Progenitor cell of endocrine pancreas (in vitro differentiated cells): ENCODE measurements around the gene RFC5. TPM values are rescaled to one million over a fixed set of nuclear protein-coding genes. Genes with fewer than 3 reads are reported as not detected.

ENCODE experiments used
- DNase-seq: peaks from one replicate; pipeline ENCODE4 v3.0.0; 2021; ENCODE audit warnings: low spot score; ENCODE audit not compliant: unreplicated experiment
- H3K27ac Mint-ChIP-seq: 2 replicates; pipeline ENCODE4 v1.8.0; 2021; ENCODE audit warnings: mild to moderate bottlenecking, moderate library complexity, mixed read lengths
- H3K27me3 Mint-ChIP-seq: 2 replicates; pipeline ENCODE4 v1.8.0; 2021; ENCODE audit warnings: mixed read lengths
- H3K36me3 Mint-ChIP-seq: 2 replicates; pipeline ENCODE4 v1.8.0; 2022; ENCODE audit warnings: mixed read lengths; ENCODE audit not compliant: insufficient read depth
- H3K4me1 Mint-ChIP-seq: 2 replicates; pipeline ENCODE4 v1.8.0; 2021; ENCODE audit warnings: low read depth, mixed read lengths
- H3K4me3 Mint-ChIP-seq: 2 replicates; pipeline ENCODE4 v1.8.0; 2021; ENCODE audit warnings: low read depth, mild to moderate bottlenecking, moderate library complexity, mixed read lengths
- H3K9me3 Mint-ChIP-seq: 2 replicates; pipeline ENCODE4 v1.8.0; 2021; ENCODE audit warnings: low read depth, mixed read lengths
- total RNA-seq: library from RNA; stranded (reverse); gene quantifications from 2 replicates; pipeline ENCODE4 v1.2.1, GENCODE V29; 2021
- TF ChIP-seq, protein P1 (sequence below): fragments of 200-600 bp; sonication (generic); IDR thresholded peaks from one replicate; pipeline ENCODE4 v1.5.0; 2021; ENCODE audit warnings: antibody characterized with exemption, mild to moderate bottlenecking; ENCODE audit not compliant: unreplicated experiment

Gene RFC5
- total RNA-seq, 1 donor from 2014 or later = 37.4 TPM

DNA sequence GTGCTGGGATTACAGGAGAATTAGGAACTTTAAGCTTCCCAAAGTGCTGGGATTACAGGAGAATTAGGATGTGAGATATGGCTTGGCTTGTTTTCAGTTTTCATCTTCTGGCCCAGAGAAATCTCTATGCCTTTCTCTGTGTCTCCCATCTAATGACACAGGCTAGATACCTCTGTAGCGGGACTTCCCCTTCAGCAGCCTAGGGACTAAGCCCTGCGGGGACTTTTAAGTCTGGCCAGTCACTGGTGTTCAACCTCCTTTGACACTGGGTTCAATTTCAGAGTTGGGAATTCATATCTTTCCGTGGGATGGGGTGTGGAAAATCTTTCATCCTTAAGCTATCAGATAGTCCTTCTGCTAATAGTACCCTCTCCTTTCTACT lies 6.2 kb downstream of the RFC5 start:
- peaks cover 4% of the 10 kb centered on the region for H3K4me1 Mint-ChIP-seq
- H3K27ac Mint-ChIP-seq = no peak overlapping the region
- no peak for DNase-seq
- H3K27me3 Mint-ChIP-seq = no peaks in the 10 kb centered on the region
- no peak overlapping the region for H3K4me3 Mint-ChIP-seq
- H3K36me3 Mint-ChIP-seq = peaks cover 18% of the 10 kb centered on the region
- TF ChIP-seq, protein P1, sequence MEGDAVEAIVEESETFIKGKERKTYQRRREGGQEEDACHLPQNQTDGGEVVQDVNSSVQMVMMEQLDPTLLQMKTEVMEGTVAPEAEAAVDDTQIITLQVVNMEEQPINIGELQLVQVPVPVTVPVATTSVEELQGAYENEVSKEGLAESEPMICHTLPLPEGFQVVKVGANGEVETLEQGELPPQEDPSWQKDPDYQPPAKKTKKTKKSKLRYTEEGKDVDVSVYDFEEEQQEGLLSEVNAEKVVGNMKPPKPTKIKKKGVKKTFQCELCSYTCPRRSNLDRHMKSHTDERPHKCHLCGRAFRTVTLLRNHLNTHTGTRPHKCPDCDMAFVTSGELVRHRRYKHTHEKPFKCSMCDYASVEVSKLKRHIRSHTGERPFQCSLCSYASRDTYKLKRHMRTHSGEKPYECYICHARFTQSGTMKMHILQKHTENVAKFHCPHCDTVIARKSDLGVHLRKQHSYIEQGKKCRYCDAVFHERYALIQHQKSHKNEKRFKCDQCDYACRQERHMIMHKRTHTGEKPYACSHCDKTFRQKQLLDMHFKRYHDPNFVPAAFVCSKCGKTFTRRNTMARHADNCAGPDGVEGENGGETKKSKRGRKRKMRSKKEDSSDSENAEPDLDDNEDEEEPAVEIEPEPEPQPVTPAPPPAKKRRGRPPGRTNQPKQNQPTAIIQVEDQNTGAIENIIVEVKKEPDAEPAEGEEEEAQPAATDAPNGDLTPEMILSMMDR = no peak
- no peaks in the 10 kb centered on the region for H3K9me3 Mint-ChIP-seq

GRCh38 chr12:118023301-118023860 lies 6.9 kb downstream of the RFC5 start:
- Mint-ChIP-seq H3K36me3 (peaks cover 17% of the 10 kb centered on the region), H3K4me1 (no peaks in the 10 kb centered on the region), H3K4me3 (no peak overlapping the region), H3K27ac (no peak overlapping the region), H3K27me3 (no peaks in the 10 kb centered on the region), H3K9me3 (no peaks in the 10 kb centered on the region)
- TF ChIP-seq, protein P1 = no peak
- DNase-seq = no peak

- H3K36me3 Mint-ChIP-seq = peaks cover 22% of the 10 kb centered on the region
- H3K4me3 Mint-ChIP-seq = no peak overlapping the region
- no peak for DNase-seq
Observed at GRCh38 chr12:118025168-118025567, 8.7 kb downstream of the RFC5 start.

GRCh38 chr12:118029166-118029565 lies 12.7 kb downstream of the RFC5 start:
- Mint-ChIP-seq H3K36me3 (peaks cover 23% of the 10 kb centered on the region), H3K27ac (no peak overlapping the region)

More at GRCh38 chr12:118025168-118025567, 8.7 kb downstream of the RFC5 start:
- Mint-ChIP-seq H3K27ac (no peak overlapping the region), H3K27me3 (no peaks in the 10 kb centered on the region), H3K4me1 (no peaks in the 10 kb centered on the region), H3K9me3 (no peaks in the 10 kb centered on the region)
- TF ChIP-seq, protein P1 = no peak

DNA sequence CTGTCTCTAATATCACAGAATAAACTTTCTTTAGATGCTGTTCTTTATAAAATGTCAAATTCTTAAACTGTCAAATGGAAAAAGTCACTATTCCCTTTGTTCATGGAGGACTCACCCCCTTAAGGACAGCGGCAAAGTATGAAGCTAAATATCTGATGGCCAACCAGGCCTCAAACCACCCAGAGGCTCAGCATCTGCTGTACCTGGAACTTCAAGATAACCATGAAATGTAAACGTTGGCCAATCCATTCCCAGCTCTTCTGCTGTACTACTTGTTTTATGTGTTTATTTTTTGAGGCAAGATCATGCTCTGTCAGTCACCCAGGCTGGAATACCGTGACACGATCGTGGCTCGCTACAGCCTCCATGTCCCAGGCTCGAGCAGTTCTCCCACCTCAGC lies 15.7 kb downstream of the RFC5 start:
- H3K36me3 Mint-ChIP-seq = peaks cover 31% of the 10 kb centered on the region
- TF ChIP-seq, protein P1 = no peak
- no peak for DNase-seq
- H3K27me3 Mint-ChIP-seq = no peaks in the 10 kb centered on the region
- no peak overlapping the region for H3K4me3 Mint-ChIP-seq
- H3K9me3 Mint-ChIP-seq = no peaks in the 10 kb centered on the region
- no peak overlapping the region for H3K27ac Mint-ChIP-seq
- no peaks in the 10 kb centered on the region for H3K4me1 Mint-ChIP-seq

More at GRCh38 chr12:118029166-118029565, 12.7 kb downstream of the RFC5 start:
- no peak for DNase-seq
- TF ChIP-seq, protein P1 = no peak
- H3K4me1 Mint-ChIP-seq = no peaks in the 10 kb centered on the region
- H3K9me3 Mint-ChIP-seq = no peaks in the 10 kb centered on the region
- no peak overlapping the region for H3K4me3 Mint-ChIP-seq
- H3K27me3 Mint-ChIP-seq = no peaks in the 10 kb centered on the region
